Prostate gland (tissue), 2 donors: ENCODE measurements around the gene HSDL1.

Experiments
- POLR2A ChIP-seq: fragments of 450-650 bp; IDR thresholded peaks from one replicate; pipeline ENCODE4 v1.6.1; 2016; ENCODE audit warnings: antibody characterized with exemption, mild to moderate bottlenecking
- TF ChIP-seq, protein P1 (sequence below), 4 experiments: fragments of 200-600 bp in 2 of 4; fragments of 450-650 bp in 2 of 4; sonication (generic) in 2 of 4; IDR thresholded peaks; 1 replicate in 3 of 4; 2 replicates in 1 of 4; pipeline ENCODE4 v1.5.1; 2016 to 2019; ENCODE audit warnings: antibody characterized with exemption in 4 of 4, mild to moderate bottlenecking in 2 of 4, moderate library complexity in 2 of 4

DNA sequence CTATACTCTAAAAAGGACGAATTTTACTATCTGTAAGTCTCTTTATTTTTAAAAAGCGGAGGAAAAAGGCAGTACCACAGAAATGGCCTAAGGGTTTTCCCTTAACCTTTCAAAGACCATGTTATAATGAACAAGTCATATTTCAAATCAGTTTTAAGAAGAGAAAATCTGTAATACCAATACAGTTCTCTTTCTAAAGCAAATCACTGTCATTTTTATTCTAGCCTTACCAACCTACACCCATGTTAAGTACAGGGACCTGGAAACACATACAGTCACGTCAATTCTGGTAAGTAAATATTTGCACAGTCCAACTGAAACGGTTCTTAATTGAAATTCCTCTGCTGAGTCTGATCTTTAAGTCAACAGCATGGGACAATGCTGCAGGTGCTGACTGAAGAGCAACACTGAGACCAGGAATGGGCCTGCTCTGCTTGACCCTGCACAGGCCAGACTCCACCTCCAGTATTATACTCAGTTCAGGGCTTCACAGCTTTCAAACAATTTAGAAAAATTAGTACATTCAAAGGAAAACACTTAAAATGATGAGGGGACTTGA lies 48.5 kb downstream of the HSDL1 start:
- TF ChIP-seq, protein P1, sequence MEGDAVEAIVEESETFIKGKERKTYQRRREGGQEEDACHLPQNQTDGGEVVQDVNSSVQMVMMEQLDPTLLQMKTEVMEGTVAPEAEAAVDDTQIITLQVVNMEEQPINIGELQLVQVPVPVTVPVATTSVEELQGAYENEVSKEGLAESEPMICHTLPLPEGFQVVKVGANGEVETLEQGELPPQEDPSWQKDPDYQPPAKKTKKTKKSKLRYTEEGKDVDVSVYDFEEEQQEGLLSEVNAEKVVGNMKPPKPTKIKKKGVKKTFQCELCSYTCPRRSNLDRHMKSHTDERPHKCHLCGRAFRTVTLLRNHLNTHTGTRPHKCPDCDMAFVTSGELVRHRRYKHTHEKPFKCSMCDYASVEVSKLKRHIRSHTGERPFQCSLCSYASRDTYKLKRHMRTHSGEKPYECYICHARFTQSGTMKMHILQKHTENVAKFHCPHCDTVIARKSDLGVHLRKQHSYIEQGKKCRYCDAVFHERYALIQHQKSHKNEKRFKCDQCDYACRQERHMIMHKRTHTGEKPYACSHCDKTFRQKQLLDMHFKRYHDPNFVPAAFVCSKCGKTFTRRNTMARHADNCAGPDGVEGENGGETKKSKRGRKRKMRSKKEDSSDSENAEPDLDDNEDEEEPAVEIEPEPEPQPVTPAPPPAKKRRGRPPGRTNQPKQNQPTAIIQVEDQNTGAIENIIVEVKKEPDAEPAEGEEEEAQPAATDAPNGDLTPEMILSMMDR (IDR thresholded peaks at IDR 0.05): peak in 1 of 4 experiments; percentile 4
- no peak for TF ChIP-seq POLR2A
